MM.1S (cell line): ENCODE data around the gene SLC5A11.

ENCODE experiments used
- DNase-seq: peaks from one replicate; pipeline ENCODE4 v3.0.0-alpha.2; 2015
- H2AFZ ChIP-seq: fragments of 300-600 bp; sonication (generic); 2 replicates; pipeline ENCODE4 v1.6.0; 2016; ENCODE audit warnings: antibody characterized with exemption, low read length
- H3F3A ChIP-seq: fragments of 300-600 bp; sonication (generic); 2 replicates; pipeline ENCODE4 v1.6.1; 2016; ENCODE audit warnings: mild to moderate bottlenecking, antibody characterized with exemption, low read length, moderate library complexity, mixed read lengths; ENCODE audit not compliant: insufficient read depth
- H3K27ac ChIP-seq: fragments of 300-600 bp; sonication (generic); 2 replicates; pipeline ENCODE4 v1.5.1; 2016; ENCODE audit warnings: mild to moderate bottlenecking, low read length
- H3K27me3 ChIP-seq: fragments of 300-600 bp; sonication (generic); replicated peaks from 2 replicates; pipeline ENCODE4 v1.6.0; 2016; ENCODE audit warnings: low read length; ENCODE audit not compliant: insufficient read depth
- H3K36me3 ChIP-seq: fragments of 300-600 bp; sonication (generic); replicated peaks from 2 replicates; pipeline ENCODE4 v1.6.1; 2016; ENCODE audit warnings: mild to moderate bottlenecking, low read length, mixed read lengths; ENCODE audit not compliant: insufficient read depth
- H3K4me1 ChIP-seq: fragments of 300-600 bp; sonication (generic); 2 replicates; pipeline ENCODE4 v1.6.1; 2016; ENCODE audit warnings: low read length, mixed read lengths
- H3K4me2 ChIP-seq: fragments of 300-600 bp; sonication (generic); 2 replicates; pipeline ENCODE4 v1.6.0; 2016; ENCODE audit warnings: low read depth, low read length
- H3K4me3 ChIP-seq: fragments of 300-600 bp; sonication (generic); 2 replicates; pipeline ENCODE4 v1.5.1; 2016; ENCODE audit warnings: low read length, mixed read lengths
- H3K79me2 ChIP-seq: fragments of 300-600 bp; sonication (generic); 2 replicates; pipeline ENCODE4 v1.6.1; 2016; ENCODE audit warnings: mixed run types, low read length, mixed read lengths
- H3K9ac ChIP-seq: fragments of 300-600 bp; sonication (generic); 2 replicates; pipeline ENCODE4 v1.6.1; 2016; ENCODE audit warnings: low read length, mixed read lengths
- H3K9me2 ChIP-seq: fragments of 300-600 bp; sonication (generic); replicated peaks from 2 replicates; pipeline ENCODE4 v1.6.1; 2016; ENCODE audit warnings: mild to moderate bottlenecking, low read length, mixed read lengths; ENCODE audit not compliant: insufficient read depth
- H3K9me3 ChIP-seq: fragments of 300-600 bp; sonication (generic); replicated peaks from 2 replicates; pipeline ENCODE4 v1.6.1; 2016; ENCODE audit warnings: mild to moderate bottlenecking, low read length, mixed read lengths; ENCODE audit not compliant: insufficient read depth
- H4K20me1 ChIP-seq: fragments of 300-600 bp; sonication (generic); 2 replicates; pipeline ENCODE4 v1.6.1; 2016; ENCODE audit warnings: mild to moderate bottlenecking, low read length, moderate library complexity, mixed read lengths; ENCODE audit not compliant: insufficient read depth
- CTCF ChIP-seq: fragments of 300-600 bp; sonication (generic); IDR thresholded peaks from 2 replicates; pipeline ENCODE4 v1.5.1; 2016; ENCODE audit warnings: antibody characterized with exemption, low read length, mixed read lengths
- EZH2 ChIP-seq: fragments of 300-600 bp; sonication (generic); optimal IDR thresholded peaks from 2 replicates; pipeline ENCODE3; 2017; ENCODE audit warnings: low read depth, mild to moderate bottlenecking, antibody characterized with exemption, low read length, mixed read lengths
- EZH2phosphoT487 ChIP-seq: fragments of 300-600 bp; sonication (generic); IDR thresholded peaks from 2 replicates; pipeline ENCODE4 v1.6.1; 2018; ENCODE audit warnings: antibody characterized with exemption, low read length

SLC5A11 gene

GRCh38 chr16:24829153-24829552 is 16.6 kb upstream of the SLC5A11 start:
- no peaks in the 10 kb centered on the region for H3K9me2 ChIP-seq
- DNase-seq: no peak
- no peak overlapping the region for H3K4me3 ChIP-seq
- H4K20me1 ChIP-seq: no peaks in the 10 kb centered on the region
- H3K27ac ChIP-seq: no peak overlapping the region
- H3K27me3 ChIP-seq: no peaks in the 10 kb centered on the region
- H3F3A ChIP-seq: no peaks in the 10 kb centered on the region
- H3K4me1 ChIP-seq: no peaks in the 10 kb centered on the region
- H3K79me2 ChIP-seq: no peaks in the 10 kb centered on the region
- no peak overlapping the region for H3K9ac ChIP-seq
- TF ChIP-seq EZH2phosphoT487 (no peak), CTCF (no peak), EZH2 (no peak)
- no peak overlapping the region for H3K4me2 ChIP-seq
- no peak overlapping the region for H2AFZ ChIP-seq
- H3K9me3 ChIP-seq: no peaks in the 10 kb centered on the region
- no peaks in the 10 kb centered on the region; the same call in 1 of the 2 replicates for H3K36me3 ChIP-seq

DNA sequence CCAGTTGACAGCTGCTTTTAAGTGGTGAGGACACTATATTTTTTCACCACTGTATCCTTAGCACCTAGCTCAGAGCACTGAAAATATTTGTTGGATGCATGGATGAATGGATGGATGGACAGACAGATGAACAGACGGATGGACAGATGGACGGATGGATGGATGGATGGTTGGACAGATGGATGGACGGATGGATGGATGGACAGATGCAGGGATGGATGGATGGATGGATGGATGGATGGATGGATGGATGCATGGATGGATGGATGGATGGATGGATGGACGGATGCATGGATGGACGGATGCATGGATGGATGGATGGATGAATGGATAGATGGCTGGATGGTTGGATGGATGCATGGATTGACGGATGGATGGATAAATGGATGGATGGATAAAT is 12.4 kb upstream of the SLC5A11 start:
- DNase-seq: no peak

DNA sequence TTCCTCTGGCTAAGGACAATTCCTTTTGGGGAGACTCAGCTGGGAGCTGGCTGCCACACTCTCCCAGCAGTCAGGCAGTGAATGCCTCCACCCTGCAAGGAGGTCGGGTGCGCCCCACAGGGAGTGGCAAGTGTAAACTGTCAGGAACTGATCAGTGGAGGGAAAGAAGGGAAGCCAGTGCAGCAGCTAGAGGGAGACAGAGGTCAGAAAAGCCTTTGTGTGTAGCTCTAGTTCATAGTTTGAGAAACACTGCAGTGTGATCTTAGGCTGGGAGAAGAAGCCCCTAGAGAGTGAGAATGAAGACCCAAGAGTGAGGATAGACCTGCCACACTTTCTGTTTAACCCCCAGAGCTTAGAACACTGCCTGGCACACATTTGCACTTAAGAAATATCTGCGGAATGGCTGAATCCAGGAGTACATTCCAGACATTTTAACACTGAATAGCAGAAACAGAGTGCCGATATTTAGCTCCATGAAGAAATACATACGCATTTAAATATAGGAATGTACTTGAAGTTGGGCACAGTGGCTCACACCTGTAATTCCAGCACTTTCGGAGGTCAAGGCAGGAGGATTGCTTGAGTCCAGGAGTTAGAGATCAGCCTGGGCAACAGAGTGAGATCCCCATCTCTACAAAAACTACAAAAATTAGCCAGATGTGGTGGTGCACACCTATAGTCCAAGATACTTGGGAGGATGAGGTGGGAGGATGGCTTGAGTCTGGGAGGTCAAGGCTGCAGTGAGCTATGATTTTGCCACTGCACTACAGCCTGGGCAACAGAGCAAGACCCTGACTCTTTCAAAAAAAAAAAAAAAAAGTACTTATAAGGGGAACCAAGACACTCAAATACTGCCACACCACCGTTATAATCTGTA is 11.1 kb upstream of the SLC5A11 start:
- Histone ChIP-seq H4K20me1 (no peaks in the 10 kb centered on the region), H3K4me2 (no peak overlapping the region), H3K9me3 (no peaks in the 10 kb centered on the region), H3K4me1 (no peaks in the 10 kb centered on the region), H3F3A (no peaks in the 10 kb centered on the region), H3K9me2 (no peaks in the 10 kb centered on the region), H3K36me3 (no peaks in the 10 kb centered on the region), H3K9ac (no peak overlapping the region), H2AFZ (no peak overlapping the region), H3K4me3 (no peak overlapping the region), H3K79me2 (no peaks in the 10 kb centered on the region), H3K27ac (no peak overlapping the region), H3K27me3 (no peaks in the 10 kb centered on the region)
- TF ChIP-seq CTCF: peak; percentile 25
- TF ChIP-seq EZH2phosphoT487: no peak
- peak; percentile 8 for DNase-seq

More for the DNA sequence above, 12.4 kb upstream of the SLC5A11 start:
- Histone ChIP-seq H3K9me3 (no peaks in the 10 kb centered on the region), H3K27me3 (no peaks in the 10 kb centered on the region), H3K79me2 (no peaks in the 10 kb centered on the region), H3K9me2 (no peaks in the 10 kb centered on the region), H3K4me3 (no peak overlapping the region), H3K27ac (no peak overlapping the region), H3K36me3 (no peaks in the 10 kb centered on the region), H3K4me1 (no peaks in the 10 kb centered on the region), H4K20me1 (no peaks in the 10 kb centered on the region), H3K4me2 (no peak overlapping the region), H3F3A (no peaks in the 10 kb centered on the region), H2AFZ (no peak overlapping the region), H3K9ac (no peak overlapping the region)
- TF ChIP-seq EZH2 (no peak), CTCF (no peak), EZH2phosphoT487 (no peak)
